Psoas muscle (tissue), 8 donors: ENCODE results near the gene CFAP99. TPM values are rescaled to one million over a fixed set of nuclear protein-coding genes. Genes with fewer than 3 reads are reported as not detected.
A peak's percentile ranks its signal among the peaks of the same experiment; 100 is the strongest.

ENCODE experiments used
- ATAC-seq, 4 donors: fragments of 200-7000 bp; cut with Tn5 transposase; one replicate each; pipeline ENCODE4 v1.9.1; 2020; ENCODE audit warnings: moderate library complexity in 3 of 4, mild to moderate bottlenecking in 2 of 4
- DNase-seq, 2 donors: peaks; one replicate each; pipeline ENCODE4 v3.0.0-alpha.2; 2020
- H3K27ac ChIP-seq: fragments of 200-600 bp; one replicate; pipeline ENCODE4 v1.8.0; 2022
- H3K27me3 ChIP-seq, 3 donors: fragments of 200-600 bp in 1 of 3; one replicate each; pipeline versions ENCODE4 v1.6.1 to v1.8.0; 2013 to 2022; ENCODE audit warnings: low read length in 2 of 3, mild to moderate bottlenecking in 2 of 3, moderate library complexity in 1 of 3; ENCODE audit not compliant: insufficient read depth in 3 of 3
- H3K36me3 ChIP-seq, 2 donors: fragments of 200-600 bp in 1 of 2; one replicate each; pipeline versions ENCODE4 v1.6.1 to v1.8.0; 2013 to 2022; ENCODE audit warnings: low read depth in 1 of 2, mild to moderate bottlenecking in 1 of 2, moderate library complexity in 1 of 2; ENCODE audit not compliant: insufficient read depth in 1 of 2
- H3K4me1 ChIP-seq: fragments of 200-600 bp; one replicate; pipeline ENCODE4 v1.8.0; 2022
- H3K4me3 ChIP-seq: fragments of 200-600 bp; one replicate; pipeline ENCODE4 v1.8.0; 2022; ENCODE audit warnings: mild to moderate bottlenecking
- H3K9me3 ChIP-seq: fragments of 200-600 bp; one replicate; pipeline ENCODE4 v1.8.0; 2022
- WGBS, 3 donors: extraction: QIAGEN DNeasy Blood & Tissue Kit; methylation state at CpG; one replicate each; pipeline versions ENCODE4 v1.1.6 to v1.1.7; 2013; 5-methylcytosine and 5-hydroxymethylcytosine counted together
- intact Hi-C, 2 donors: fragments of 100-400 bp; cut with DNase I; formaldehyde crosslinking; loops; one replicate each; pipeline versions ENCODE4 v1.11.0 to v1.14.2; 2022
- polyA plus RNA-seq, 3 donors: library from polyadenylated mRNA; stranded (reverse); fragments of 200-250 nt; gene quantifications; one replicate each; pipeline ENCODE4 v1.2.3, GENCODE V29; 2013
- total RNA-seq, 4 donors: library from RNA; stranded (reverse); fragmentation: NEBNext Ultra II Directional in 2 of 4; extraction: Animal tissue kit (Norgen Biotek cat#: 25700) in 2 of 4; gene quantifications; one replicate each; pipeline versions ENCODE4 v1.2.1 to v1.2.4, GENCODE V29; 2021 to 2023
- TF ChIP-seq, protein P1 (sequence below): fragments of 200-600 bp; IDR thresholded peaks from one replicate; pipeline ENCODE4 v1.8.0; 2022; ENCODE audit warnings: antibody characterized with exemption
- donor health status: healthy with polysubstance abuse.
- donor health status: DM: no; HTN: no; CAD: no; lungs with moderate emphysema.
- donor health status: Bipolar disorder and iron deficiency.
- donor health status: healthy.
- donor health status: DM: yes; HTN: yes; CAD: no.
- donor health status: DM: no; HTN: no; CAD: no.
- donor health status: DM: no; HTN: no; CAD: no.
- donor health status: DM: yes; HTN: yes; CAD: no.

Gene CFAP99
- total and polyA plus RNA-seq, 7 donors = 0.03 TPM; not detected in 5

DNA sequence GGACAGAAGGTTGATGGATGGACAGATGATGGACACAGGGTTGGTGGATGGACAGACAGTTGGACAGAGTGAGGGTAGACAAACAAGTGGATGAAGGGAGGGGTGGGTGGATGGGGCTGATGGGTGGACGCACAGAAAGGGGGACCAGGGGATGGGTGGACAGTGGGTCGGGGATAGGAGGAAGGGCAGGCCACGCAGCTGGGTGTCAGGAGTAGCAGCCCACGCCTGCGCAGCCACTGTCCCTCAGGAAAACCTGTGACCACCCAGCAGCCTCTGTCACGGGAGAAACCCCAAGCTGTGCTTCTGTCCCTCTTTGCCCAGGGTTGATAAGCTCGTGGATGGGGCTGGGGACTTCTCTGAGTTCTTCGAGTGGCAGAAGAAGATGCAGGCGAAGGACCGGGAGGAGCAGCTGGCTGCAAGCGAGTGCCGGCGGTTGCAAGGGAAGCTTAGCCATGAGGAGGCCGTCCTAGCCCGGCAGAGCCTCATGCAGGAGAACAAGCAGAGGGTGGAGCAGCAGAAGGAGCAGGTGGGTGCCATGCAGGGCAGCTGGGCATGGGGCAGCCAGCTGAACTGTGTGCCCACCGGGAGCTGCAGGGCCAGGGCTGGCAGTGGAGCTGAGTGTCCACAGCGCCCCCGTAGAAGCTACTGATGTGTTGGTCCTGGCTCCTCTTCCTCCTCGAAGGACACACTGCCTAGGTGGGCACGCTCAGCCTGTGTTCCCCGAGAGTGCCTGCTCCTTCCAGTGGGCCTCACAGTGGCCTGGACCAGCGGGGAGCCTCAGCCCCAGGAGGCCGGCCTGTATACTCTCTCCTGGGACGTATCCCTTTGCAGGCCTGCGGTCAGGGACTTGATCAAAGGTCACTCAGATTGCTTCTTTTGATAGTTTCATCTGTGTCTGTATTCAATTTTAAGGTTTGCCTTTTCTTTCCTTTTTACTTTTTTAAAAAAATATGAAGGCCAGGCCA is 33.3 kb downstream of the CFAP99 start:
- H3K27me3 ChIP-seq = no peaks in the 10 kb centered on the region
- H3K9me3 ChIP-seq = no peaks in the 10 kb centered on the region
- DNase-seq = peak in 1 of 2 donors; percentile 44
- TF ChIP-seq, protein P1, sequence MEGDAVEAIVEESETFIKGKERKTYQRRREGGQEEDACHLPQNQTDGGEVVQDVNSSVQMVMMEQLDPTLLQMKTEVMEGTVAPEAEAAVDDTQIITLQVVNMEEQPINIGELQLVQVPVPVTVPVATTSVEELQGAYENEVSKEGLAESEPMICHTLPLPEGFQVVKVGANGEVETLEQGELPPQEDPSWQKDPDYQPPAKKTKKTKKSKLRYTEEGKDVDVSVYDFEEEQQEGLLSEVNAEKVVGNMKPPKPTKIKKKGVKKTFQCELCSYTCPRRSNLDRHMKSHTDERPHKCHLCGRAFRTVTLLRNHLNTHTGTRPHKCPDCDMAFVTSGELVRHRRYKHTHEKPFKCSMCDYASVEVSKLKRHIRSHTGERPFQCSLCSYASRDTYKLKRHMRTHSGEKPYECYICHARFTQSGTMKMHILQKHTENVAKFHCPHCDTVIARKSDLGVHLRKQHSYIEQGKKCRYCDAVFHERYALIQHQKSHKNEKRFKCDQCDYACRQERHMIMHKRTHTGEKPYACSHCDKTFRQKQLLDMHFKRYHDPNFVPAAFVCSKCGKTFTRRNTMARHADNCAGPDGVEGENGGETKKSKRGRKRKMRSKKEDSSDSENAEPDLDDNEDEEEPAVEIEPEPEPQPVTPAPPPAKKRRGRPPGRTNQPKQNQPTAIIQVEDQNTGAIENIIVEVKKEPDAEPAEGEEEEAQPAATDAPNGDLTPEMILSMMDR = no peak
- WGBS, 3 donors = 71 to 79% (median 73%) methylated on average over 22 to 25 of the region's 25 CpGs
- intact Hi-C loops = no loop called here
- H3K27ac ChIP-seq = no peak overlapping the region
- H3K4me3 ChIP-seq = no peak overlapping the region
- no peak for ATAC-seq
- no peaks in the 10 kb centered on the region for H3K4me1 ChIP-seq
- no peaks in the 10 kb centered on the region for H3K36me3 ChIP-seq

DNA sequence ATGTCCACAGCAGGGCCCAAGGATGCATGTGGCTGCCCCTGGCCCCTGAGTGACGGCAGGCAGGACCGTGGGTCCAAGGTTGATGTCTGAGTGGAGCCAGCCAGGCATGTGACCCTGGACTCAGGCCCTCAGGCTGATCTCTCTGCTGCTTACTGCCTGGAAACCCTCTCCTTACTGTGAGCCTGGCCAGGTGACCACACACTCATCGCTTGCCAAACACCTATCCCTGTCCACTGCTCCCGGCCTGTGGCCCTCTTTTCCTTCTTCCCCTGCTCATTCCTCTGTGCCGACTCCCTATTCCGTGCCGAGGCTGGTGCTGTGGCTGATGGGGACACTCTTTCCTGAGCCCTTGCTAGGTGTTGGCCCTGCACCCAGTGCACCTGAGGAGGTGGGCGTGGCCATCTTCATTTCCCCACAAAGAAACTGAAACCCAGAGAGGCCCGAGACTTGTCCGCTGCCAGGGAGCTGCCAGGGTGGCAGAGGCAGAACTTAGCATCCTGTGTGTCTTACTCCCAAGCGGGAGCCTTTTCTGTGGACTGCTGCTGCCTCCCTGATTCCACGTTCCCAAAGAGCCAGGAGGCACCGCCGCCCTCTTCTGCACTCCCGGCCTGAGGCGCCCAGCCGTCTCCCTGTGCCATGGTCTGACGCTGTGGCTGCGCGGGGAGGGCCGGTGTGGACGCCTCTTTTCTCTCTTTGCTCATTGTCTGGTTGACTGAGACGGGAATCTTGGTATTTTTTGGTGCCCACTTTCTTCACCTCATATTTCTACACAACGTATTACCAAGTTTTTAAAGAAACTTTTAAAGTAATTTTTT is 38.9 kb downstream of the CFAP99 start:
- DNase-seq (no peak), ATAC-seq (no peak)
- Histone ChIP-seq H3K9me3 (no peaks in the 10 kb centered on the region), H3K4me3 (no peak overlapping the region), H3K27ac (no peak overlapping the region), H3K4me1 (no peaks in the 10 kb centered on the region), H3K36me3 (no peaks in the 10 kb centered on the region), H3K27me3 (no peaks in the 10 kb centered on the region)
- TF ChIP-seq, protein P1 = no peak
- intact Hi-C loops = no loop called here
- 82 to 84% (median 82%) methylated on average over 24 of the region's 24 CpGs for WGBS, 3 donors

DNA sequence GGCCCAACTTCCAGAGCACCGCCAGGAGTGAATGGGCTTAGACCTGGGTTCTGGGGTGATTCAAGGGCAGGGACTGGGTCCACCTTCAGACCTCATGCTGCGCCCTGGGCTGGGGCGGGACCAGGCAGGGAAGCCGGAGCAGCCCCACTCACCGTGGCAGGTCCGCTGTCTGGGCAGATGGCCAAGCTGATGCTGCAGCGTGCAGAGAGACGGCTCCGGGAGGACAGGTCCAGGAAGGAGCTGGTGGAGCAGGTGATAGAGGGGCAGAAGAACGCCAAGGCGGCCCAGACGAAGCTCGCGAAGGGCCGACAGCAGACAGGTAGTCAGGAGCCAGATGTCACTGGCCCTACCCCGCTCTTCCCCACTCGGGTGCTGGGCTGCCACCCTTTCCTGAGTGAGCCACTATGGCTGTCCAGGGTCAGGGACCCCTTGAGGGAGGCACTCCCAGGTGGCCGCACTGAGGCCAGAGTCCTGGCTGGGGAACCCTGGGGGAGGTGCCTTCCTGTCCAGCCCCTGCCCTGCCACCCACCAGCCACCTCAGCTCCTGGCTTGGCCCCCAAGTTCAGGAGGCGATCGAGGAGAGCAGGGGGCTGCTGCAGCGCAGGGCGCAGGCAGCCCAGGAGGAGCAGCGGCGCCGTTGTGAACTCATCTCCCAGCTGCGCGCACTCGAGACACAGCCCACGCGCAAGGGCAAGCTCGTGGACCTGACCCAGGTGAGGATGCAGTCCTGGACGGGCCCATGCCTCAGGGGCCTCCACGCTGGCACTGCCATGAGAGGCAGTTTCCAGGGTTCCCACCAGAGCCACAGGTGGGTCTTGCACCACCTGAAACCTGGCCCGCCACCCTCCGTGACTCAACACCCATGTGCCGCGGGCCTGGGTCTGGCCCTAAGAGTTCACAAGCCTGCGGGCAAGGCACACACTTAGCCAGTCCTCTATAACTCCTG is 40.1 kb downstream of the CFAP99 start:
- no peaks in the 10 kb centered on the region for H3K36me3 ChIP-seq
- H3K4me3 ChIP-seq = no peak overlapping the region
- DNase-seq (no peak), ATAC-seq (no peak)
- H3K27ac ChIP-seq = no peak overlapping the region
- WGBS, 3 donors = 85 to 86% (median 85%) methylated on average over 33 to 38 of the region's 38 CpGs
- H3K9me3 ChIP-seq = no peaks in the 10 kb centered on the region
- intact Hi-C loops = no loop called here
- H3K27me3 ChIP-seq = no peaks in the 10 kb centered on the region
- TF ChIP-seq, protein P1 = no peak
- H3K4me1 ChIP-seq = no peaks in the 10 kb centered on the region

DNA sequence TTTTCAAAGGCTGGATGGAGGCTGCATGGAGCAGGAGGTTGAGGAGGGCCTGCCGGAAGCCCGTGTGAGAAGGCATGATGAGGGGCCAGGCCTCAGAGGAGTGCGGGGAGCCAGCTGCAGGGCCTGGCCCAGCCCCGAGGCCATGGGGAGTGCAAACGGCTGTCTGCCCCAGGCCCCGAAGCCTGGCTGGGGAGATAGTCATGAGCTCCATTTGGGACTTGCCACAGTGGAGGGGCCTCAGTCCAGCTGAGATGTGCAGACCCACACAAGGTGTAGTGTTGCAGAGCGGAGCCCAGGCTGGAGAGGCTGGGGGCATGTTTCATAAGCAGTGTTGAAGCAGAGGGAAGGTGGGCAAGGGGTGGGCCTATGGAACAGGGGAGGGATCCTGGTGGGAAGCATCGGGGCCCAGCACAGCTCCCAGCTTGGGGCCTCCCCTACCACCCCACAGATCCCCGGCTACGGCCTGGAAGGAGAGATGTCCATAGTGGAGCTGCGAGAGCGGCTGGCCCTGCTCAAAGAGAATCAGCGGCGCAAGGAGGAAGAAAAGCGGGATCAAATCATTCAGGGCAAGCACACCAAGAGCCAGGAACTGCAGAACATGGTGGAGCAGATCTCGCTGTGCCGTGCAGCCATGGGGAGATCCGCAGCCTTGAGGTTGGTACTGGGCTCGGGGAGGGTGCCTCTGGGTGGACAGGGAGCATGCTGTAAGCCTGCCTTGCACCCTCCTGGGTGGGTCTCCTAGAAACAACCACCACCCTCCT is 41.0 kb downstream of the CFAP99 start:
- ATAC-seq (no peak), DNase-seq (no peak)
- Histone ChIP-seq H3K27me3 (no peaks in the 10 kb centered on the region), H3K4me3 (no peak overlapping the region), H3K27ac (no peak overlapping the region), H3K9me3 (no peaks in the 10 kb centered on the region), H3K4me1 (no peaks in the 10 kb centered on the region), H3K36me3 (no peaks in the 10 kb centered on the region)
- intact Hi-C loops = loop anchor here in 1 of 2 donors (5.0 to 10.0 kb wide), 2 partner anchors 75 to 242 kb away; partner anchors contain the start of gene FAM193A
- TF ChIP-seq, protein P1 = no peak
- WGBS, 3 donors = 88 to 89% (median 88%) methylated on average over 19 of the region's 19 CpGs
